Stimulated activated CD8-positive, alpha-beta memory T cell treated with anti-CD3 and anti-CD28 coated beads, Interleukin-12 subunit alpha, Interleukin-12 subunit beta, amount 100 ng/mL, for 24 hours (primary cell): ENCODE data around the gene GHR.
"Not testable (repeated sequence)": the region's sequence is repeated elsewhere in the genome, so short reads cannot be mapped to it uniquely, and the experiment has no call there.

Experiments
- DNase-seq: peaks from one replicate; pipeline ENCODE4 v3.0.0-alpha.2; 2020; ENCODE audit errors: extremely low read depth

Gene GHR

DNA sequence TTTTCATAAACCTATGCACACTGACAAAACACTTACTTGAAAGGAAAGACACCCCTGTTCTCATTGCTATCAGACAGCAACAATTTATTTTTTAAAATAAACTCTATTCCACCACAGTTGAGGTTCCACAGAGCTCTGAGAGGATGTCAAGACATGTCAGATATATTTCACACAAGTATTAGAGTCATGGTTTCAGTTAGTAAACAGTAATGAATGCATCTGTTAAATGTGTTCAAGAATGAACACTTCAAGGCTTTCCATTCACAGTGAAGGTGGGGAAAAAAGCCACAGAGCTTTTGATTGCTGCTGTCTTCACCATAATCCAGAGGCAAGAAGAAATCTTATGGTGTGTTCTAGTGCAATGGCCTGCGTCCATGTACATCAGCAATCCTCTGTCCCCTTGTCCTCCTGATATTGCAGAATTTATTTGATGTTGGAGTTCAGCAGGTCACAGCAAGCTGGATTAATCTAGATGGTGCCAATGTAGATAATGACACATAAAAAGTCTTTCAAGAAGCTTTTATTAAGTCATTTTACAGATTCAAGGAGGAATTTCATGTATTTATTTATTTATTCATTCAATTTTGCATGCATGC is 146.8 kb downstream of the GHR start:
- DNase-seq = no peak

DNA sequence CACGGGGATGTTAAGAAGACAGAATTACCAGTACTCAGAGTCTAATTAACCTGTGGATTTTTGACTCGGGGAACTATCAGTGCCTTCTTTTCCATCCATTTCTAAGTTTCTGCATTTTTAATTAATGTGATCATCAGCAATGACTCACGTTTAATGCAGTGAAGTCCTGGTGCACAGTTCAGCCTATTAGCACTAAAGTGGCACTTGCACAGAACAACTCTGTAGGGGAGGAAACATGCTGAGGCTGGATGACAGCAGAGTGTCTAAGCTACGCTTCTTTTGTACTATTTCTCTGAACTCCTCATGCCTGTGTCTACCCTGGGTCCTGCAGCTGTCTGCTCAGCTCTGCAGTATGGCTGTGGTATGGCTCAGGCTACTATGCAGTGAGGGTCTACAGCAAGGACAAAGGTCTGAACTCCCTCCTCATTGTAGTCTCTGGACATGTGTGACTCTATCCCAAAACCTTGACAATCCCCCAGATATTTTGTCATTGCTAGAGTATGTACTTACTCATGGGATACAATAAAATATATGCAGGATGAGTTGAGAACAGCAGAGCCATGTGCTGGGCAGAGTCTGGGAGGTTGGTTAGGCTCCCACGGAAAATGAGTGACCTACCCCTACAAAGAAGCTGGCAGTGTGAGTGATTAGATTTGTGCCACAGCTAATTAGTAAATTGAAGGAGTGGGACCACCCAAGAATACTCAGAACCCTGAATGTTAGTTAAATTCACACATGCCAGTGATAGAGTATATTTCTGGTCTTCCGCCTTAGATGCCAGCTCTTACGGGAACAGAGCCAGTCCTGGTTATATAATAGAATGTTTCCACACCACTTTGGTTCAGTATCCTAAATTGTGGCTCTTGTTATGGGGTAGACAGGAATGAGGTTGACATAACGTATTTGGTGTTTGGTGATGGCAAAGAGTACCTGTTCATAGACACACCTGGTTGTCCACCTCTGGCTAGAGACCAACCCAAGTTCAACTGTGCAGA is 148.0 kb downstream of the GHR start:
- no peak for DNase-seq

DNA sequence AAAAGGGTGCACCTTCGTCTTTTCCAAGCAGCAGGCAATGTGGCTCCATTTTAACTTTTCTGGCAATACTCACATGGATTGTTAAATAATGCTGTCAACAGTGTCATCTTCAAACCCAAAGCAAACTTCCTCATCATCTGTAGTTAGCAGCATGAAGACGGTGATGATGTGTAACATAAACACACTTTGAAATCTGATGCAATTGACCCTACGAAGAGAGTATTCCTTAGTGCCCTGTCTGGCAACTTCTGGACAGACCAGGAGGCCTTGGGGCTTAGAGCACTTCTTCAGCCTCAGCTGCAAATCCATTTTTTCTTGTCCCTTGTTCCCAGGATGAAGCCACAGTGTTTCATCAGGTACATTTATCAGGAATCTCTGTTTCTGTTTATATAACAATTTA is 149.1 kb downstream of the GHR start:
- no peak for DNase-seq

DNA sequence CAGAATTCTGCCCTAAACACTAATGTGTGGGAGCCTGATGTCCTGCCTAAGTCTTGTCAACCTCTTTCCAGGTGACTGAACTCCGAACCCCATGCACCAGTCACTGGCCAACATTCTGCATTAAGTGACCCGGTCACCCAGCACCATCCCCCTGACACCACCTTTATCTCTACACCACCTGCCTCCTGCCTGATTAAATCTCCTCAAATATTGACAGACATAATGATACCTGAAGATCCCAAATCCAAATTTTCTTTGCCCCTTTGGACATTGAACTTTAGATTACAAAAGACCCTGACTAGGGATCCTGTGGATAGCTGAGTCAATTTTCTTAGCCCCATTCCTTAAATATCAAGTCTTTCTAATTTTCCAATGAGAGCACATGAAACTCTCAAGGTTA is 150.1 kb downstream of the GHR start:
- no peak for DNase-seq

DNA sequence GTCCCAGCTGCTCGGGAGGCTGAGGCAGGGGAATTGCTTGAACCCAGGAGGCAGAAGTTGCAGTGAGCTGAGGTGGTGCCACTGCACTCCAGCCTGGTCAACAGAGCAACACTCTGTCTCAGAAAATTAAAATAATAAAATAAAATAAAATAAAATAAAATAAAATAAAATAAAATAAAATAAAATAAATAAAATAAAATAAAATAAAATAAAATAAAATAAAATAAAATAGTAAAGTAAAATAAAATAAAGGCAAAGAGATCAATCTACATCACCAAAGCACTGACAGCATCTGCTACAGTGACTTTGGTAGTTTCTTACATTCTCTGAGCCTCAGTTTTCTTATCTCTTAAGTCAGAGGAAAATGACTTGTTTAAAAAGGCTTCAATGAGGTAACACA is 152.7 kb downstream of the GHR start:
- not testable (repeated sequence) for DNase-seq

DNA sequence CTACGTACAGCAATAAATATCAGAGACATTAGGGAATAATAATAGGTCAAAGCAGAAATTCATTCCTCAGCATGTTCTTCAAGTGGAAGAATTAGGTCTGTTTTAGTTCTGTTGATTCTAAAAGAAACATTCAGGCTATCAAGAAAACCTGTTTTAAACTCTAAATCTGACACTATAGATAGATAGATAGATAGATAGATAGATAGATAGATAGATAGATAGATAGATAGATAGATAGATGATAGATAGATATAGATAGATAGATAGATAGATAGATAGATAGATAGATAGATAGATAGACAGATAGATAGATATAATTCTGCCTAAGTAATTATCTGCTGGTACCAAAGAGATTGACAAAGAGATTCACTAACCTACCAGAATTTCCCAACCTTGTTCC is 155.7 kb downstream of the GHR start:
- DNase-seq = not testable (repeated sequence)

DNA sequence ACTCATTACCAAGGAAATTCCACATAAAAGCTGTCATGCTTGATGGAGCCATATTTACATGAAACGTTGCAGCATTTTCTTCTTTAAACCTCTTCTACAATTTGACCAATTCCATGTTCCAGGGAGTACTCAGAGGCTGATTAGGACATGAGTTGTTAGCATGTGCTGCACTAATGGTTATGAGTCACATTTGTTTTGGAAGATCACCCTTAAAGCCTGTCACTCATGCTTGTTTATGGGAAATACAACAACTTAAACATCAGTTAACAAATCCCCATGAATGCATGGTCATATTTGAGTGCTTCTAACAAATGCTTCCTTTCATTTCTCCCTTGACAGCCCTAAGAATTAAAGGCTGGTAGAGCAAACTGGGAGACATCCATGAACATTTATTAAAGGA is 156.1 kb downstream of the GHR start:
- no peak for DNase-seq

DNA sequence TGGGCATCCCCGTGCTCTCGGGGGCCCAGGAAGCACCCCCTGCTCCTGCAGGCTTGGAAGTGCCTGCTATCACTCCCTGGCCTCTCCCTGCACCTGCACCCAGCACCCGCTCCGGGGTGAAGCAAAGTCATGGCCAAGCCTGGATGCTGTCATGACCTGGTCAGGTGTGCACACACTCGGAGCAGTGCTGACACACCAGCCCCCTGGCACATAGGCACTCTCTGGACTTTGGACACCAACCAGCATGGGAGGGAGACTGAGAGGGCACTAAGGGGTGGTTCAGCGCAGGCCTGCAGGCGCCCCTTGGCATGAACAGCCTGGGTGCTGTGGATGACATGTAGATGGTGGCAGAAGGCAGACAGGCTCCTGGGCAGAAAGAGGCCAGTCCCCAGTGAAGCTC is 158.6 kb downstream of the GHR start:
- no peak for DNase-seq

DNA sequence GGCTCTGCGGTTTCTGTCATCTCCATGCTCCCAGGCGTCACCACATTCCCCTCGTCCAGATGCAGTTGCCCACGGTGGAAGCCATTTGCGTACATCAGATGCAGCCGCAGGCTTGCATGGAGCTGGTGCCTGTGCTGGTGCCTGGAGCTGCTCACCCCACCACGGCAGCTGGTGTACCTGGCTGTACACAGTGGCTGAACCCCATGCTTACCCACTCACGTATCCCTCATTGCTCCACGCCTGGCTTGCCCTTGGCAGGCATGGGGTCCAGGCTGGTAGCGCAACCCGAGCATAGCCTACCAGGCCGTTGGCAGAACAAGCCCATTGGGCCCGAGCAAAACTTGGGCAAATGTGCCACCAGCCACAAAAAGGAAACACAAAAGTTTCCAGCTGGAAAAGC is 159.5 kb downstream of the GHR start:
- no peak for DNase-seq

DNA sequence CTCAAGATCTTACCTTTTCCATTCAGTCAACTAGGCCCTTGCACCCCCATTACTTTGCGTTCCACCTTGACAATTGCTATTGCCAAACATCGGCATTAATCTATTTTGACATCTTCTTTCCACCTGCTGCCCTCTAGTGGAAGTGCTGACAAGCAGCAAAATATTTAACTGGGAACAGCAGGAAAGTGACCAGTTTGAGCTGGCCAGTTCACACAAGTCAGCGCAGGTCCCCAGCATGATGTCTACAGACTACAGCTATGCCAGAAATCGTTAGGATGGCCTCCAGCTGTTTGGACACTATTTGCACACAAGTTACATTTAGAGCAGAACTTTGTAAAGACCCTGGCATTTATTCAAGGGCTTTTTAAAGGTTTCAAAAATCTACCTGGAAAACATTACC is 160.1 kb downstream of the GHR start:
- no peak for DNase-seq

DNA sequence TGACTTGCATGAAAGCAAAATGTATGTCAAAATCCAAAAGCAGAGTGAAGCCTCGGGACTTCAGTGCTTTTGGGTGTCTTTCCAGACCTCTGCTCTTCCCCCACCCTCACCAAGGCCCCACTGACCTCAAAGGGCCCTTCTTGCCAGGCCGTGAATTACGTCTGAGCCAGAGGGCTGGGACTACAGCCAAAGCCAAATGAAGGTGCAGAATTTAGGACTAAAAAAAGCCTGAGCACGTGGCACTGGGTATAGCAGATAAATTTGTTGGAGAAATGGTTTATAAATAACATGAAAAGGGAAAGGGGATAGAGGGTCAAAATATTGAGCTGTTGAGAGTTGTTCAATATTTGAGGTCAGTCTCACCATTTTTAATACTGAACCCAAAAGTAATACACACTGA is 163.4 kb downstream of the GHR start:
- no peak for DNase-seq

DNA sequence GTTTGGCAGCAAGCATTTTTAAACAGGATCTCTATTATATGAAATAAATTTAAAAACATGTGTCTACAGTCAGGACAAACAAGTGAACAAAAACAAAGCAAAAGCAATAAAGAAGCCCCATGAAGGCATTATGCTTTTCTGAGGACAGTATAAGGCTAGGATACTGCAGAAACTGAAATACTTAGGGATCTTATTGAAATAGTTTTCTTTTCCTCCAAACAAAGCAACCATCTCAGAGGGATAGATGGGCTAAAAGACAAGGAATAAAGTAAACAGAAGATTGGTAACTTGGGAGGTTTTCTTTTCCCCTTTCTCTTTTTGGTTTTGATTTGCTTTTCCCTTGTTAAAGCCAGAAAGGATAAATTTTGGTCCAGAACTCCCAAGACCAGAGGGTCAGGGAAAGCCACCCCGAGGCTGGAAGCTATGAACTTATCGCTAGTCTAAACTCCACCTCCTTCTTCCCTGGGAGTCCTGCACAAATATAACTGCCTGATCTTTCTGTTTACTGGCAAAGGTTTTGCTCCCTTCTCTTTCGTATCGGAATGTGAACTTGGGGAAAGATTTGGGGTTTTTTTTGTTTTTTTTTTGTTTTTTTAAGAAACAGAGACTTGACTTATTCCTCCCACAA is 164.0 kb downstream of the GHR start:
- no peak for DNase-seq

DNA sequence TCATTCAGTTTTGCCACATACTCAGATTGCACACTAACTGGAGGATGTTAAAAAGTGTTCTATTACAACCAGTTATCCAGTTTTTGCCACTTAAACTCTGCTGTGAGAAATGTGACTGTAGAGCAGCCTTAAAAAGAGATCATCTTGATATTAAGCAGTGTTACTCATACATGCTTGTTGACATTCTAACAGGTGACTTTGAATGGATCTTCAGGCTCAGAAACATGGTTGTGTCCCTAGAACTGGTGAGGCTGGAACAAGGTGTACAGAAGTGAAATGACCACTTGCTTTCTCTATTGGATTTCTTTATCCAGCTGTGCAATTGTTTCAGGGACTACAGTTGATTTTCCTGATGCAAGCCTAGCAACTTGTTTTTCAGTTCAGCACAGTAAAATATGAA is 167.3 kb downstream of the GHR start:
- DNase-seq = no peak

DNA sequence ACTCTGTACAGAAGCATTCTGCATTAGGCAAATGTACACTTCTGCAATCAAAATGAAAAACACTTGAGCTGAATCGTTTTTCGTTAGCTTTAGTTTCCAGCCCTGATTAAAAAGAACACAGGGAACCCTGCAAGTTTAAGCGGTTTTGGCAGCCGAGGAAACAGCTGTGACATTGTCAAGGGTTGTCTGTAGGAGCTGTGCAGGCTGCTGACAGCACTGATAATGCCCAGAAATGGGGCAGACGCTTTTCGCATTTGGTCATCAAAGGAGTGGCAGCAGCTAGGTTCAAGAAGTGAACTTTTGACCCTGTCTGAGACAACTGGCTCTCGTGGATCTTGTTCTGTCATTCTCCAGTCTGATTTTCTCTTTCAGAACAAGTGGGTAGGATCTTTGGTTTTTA is 167.8 kb downstream of the GHR start:
- DNase-seq = no peak

DNA sequence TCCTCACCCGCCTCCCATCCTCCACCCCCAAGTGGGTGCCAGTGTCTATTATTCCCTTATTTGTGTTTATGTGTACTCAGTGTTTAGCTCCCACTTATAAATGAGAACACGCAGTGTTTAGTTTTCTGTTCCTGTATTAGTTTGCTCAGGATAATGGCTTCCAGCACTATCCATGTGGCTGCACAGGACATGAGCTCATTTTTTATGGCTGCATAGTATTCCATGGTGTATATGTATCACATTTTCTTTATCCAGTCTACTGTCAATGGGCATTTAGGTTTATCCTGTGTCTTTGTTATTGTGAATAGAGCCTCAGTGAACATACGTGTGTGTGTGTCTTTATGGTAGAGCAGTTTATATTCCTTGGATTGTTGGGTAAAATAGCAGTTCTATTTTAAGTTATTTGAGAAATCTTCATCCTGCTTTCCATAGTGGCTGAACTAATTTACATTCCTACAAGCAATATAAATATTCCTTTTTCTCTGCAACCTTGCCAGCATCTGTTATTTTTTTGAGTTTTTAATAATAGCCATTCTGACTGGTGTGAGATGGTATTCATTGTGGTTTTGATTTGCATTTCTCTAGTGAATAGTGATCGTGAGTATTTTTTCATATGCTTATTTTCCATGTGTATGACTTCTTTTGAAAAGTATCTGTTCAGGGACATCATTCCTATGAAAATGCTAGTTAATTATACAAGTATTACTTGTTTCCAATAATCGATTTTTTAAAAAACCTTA is 169.3 kb downstream of the GHR start:
- no peak for DNase-seq

DNA sequence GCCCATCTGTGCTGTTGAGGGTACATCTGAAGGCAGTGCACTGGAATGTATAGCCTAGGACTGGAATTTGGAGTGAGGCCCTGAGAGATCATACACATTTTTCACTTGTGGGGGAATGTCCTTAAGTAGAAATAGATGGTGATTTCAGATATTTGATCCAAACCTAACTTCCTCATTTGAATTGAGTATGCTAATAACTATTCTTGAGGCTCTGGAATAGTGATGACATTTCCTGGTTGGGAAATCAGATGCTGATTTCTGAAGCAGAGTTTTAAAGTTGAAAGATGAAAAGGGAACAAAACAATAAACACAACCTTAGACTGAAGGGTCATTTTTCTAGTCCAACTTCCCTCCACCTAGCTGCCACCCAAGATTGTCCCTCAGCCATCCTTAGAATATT is 170.4 kb downstream of the GHR start:
- no peak for DNase-seq

DNA sequence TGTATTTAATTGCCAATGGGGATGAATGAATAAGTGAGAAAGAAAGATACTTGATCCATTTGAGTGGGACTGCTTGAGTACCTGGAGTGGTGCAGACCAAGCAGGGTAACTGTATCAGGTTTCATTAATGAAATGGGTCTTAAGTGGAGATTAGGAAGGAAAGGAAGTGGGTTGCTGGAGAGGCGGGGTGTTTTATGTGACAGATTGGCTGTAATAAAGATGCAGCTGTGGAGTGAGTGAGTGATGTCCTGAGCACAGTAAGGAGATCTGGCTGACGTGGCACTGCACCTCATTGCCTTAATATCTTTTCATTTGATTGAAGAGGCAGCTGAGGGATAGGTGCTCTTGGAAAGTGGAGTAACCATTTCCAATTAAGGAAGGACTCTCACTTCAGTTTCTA is 172.4 kb downstream of the GHR start:
- DNase-seq = no peak

DNA sequence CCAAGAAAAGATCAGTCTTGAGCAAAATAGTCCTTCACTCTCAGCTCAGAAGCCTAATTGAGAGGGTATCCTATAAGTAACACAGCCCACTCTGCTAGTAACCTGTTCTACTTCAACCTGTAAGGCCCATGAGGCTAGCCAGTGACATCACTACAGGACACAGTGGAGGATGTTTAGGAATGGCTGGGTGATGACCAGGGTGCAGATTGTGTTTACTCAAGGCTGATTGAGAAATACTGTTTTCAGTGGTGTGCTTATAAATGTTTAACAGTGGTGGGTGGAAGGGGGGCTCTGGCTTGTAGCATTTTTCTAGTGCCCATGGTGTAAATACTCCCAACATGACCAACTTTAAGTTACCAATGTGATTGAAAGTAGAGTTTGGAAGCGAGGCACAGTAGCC is 173.6 kb downstream of the GHR start:
- no peak for DNase-seq

DNA sequence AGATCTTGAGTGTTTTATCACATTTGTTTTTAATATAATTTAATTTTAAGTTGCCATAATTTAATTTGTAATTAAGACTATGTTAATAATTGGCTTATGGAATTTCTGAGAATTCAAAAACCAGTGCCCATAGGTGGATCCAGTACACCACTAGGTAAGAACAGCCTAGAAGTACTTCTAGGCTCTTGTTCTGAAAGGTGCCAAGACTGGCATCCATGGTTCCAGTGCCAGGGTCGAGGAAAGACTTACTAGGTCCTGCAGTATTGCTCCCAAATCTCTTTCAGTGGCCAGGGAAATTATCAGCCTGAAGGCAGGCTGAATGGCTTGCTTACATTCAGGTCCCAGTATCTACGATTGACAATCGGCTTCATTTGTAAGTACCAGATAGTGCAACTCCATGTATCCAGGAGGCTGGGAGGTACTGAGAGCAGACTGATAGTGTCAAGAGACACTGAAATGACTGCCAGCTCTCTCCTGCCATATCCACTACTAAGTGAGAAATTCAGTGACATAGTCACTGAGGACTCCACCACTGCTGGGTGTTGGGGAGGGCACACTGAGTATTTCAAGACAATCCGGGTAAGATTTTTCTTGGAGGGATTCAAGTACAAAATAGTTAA is 174.2 kb downstream of the GHR start:
- DNase-seq = no peak

DNA sequence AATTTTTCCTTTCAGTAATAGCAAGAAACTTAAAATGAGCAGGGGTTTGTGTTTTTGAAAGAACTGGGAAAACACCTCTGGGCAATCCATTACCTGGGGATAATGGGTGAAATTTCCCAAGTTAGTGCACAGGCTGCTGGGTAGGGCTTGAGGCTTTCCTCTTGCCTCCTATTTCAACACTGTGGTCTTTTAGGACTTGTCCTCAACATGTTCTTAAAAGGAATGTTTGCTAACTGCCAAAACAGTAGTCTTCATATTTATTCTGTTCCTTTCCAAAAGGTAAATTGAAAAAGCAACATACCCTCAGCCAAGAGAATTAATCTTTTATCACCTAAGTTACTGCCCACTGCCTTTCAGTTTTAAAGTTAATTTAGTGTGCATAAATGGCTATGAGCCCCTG is 175.1 kb downstream of the GHR start:
- DNase-seq = no peak

DNA sequence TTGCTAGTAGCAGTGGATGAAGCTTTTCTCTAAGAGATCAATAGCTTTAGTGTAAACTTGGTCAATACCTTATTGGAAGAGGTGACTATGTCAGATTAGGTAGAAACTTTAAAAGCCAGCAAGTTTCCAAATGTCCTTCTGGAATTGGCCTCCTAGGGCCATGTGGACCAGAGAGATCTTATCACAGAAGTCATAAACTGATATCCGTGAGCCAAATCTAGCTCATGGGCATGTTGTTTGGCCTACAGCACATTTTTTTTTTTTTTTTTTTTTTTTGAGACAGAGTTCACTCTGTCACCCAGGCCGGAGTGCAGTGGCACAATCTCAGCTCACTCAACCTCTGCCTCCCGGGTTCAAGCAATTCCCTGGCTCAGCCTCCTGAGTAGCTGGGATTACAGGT is 175.9 kb downstream of the GHR start:
- DNase-seq = no peak

DNA sequence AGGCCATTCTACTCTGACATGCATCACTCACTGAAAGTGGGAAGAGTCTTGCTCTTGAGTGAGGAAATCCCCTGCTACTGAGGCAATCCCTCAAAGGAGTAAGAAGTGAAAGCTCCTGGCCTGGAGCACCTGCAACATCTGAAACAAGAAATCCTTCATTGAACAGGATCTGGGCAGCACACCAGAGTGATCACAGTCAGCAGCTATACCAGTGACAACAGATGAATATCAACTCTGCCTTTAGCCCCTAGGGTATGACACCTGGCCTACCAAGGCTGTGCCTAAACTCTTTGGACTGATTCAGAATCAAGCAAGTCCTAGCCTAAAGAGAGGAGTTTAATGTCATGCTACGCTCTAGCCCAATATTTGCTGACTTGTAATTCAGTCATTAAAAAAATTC is 177.2 kb downstream of the GHR start:
- no peak for DNase-seq
